ENCODE measurements around the gene PBX3.

GRCh38 chr9:125843646-125844045 is 96.5 kb downstream of the PBX3 start:
- TF ChIP-seq POLR2A (IDR thresholded peaks at IDR 0.05) = no peak
- TF ChIP-seq CTCF (IDR thresholded peaks at IDR 0.05) = no peak

Measured in lower leg skin (tissue), 3 donors.